HEK293 (cell line): ENCODE measurements around the gene ATXN10.

Experiments
- CTCF ChIA-PET: fragments of 350-600 bp; formaldehyde crosslinking; extraction: SDS; loops from one replicate; lab custom pipeline; 2021; ENCODE audit warnings: antibody characterized with exemption; lab: Yijun Ruan, JAX
- POLR2A ChIA-PET: fragments of 300-600 bp; formaldehyde crosslinking; extraction: SDS; loops from one replicate; lab custom pipeline; 2020; ENCODE audit warnings: antibody characterized with exemption, inconsistent platforms; lab: Yijun Ruan, JAX
- H3K27ac ChIP-seq: fragments of 200-500 bp; sonication (Bioruptor generic); 2 replicates; pipeline ENCODE4 v1.5.1; 2014; ENCODE audit warnings: low read depth, low read length, control low read depth, inconsistent platforms; ENCODE audit errors: extremely low read depth
- H3K36me3 ChIP-seq, 2 experiments: fragments of 200-500 bp in 1 of 2; sonication (Bioruptor generic) in 1 of 2; 1 replicate in 1 of 2; 2 replicates in 1 of 2; pipeline ENCODE4 v1.5.1; 2014 to 2017; ENCODE audit warnings: inconsistent platforms in 2 of 2, low read length in 2 of 2; ENCODE audit not compliant: control insufficient read depth in 2 of 2, insufficient read depth in 1 of 2
- H3K4me1 ChIP-seq: fragments of 200-500 bp; sonication (Bioruptor generic); 2 replicates; pipeline ENCODE4 v1.5.1; 2014; ENCODE audit warnings: mild to moderate bottlenecking, low read length, inconsistent platforms; ENCODE audit not compliant: control insufficient read depth, insufficient read depth
- H3K4me3 ChIP-seq: 2 replicates; pipeline ENCODE4 v1.5.1; 2011; ENCODE audit warnings: low read depth, mild to moderate bottlenecking, control low read depth, low read length, moderate library complexity
- H3K9me3 ChIP-seq: fragments of 200-500 bp; sonication (Bioruptor generic); 2 replicates; pipeline ENCODE4 v1.5.1; 2014; ENCODE audit warnings: low read depth, low read length, inconsistent platforms; ENCODE audit not compliant: control insufficient read depth, insufficient read depth
- BCL11B ChIP-seq: fragments of 450-650 bp; formaldehyde crosslinking; IDR thresholded peaks from 2 replicates; pipeline ENCODE4 v1.5.1; 2016; ENCODE audit warnings: low read depth, missing biosample characterization, missing genetic modification characterization
- OSR2 ChIP-seq: fragments of 450-650 bp; formaldehyde crosslinking; IDR thresholded peaks from 2 replicates; pipeline ENCODE4 v1.5.1; 2016; ENCODE audit warnings: missing biosample characterization, missing genetic modification characterization
- SP3 ChIP-seq: fragments of 450-650 bp; formaldehyde crosslinking; IDR thresholded peaks from 2 replicates; pipeline ENCODE4 v1.5.1; 2016; ENCODE audit warnings: missing biosample characterization, missing genetic modification characterization
- YY1 ChIP-seq: fragments of 450-650 bp; formaldehyde crosslinking; IDR thresholded peaks from 2 replicates; pipeline ENCODE4 v1.5.1; 2018; ENCODE audit warnings: missing biosample characterization, missing genetic modification characterization
- YY2 ChIP-seq: fragments of 450-650 bp; formaldehyde crosslinking; IDR thresholded peaks from 2 replicates; pipeline ENCODE4 v1.5.1; 2016; ENCODE audit warnings: missing biosample characterization, missing genetic modification characterization
- ZEB2 ChIP-seq: fragments of 450-650 bp; formaldehyde crosslinking; IDR thresholded peaks from 2 replicates; pipeline ENCODE4 v1.5.1; 2016; ENCODE audit warnings: missing biosample characterization, missing genetic modification characterization
- ZNF138 ChIP-seq: fragments of 450-650 bp; formaldehyde crosslinking; IDR thresholded peaks from 2 replicates; pipeline ENCODE4 v1.5.1; 2016; ENCODE audit warnings: missing biosample characterization, missing genetic modification characterization, borderline replicate concordance
- ZNF19 ChIP-seq: fragments of 450-650 bp; formaldehyde crosslinking; IDR thresholded peaks from 2 replicates; pipeline ENCODE4; 2016; ENCODE audit warnings: missing biosample characterization, missing genetic modification characterization, low read depth
- ZNF239 ChIP-seq: fragments of 450-650 bp; formaldehyde crosslinking; IDR thresholded peaks from 2 replicates; pipeline ENCODE4 v1.5.1; 2016; ENCODE audit warnings: missing biosample characterization, missing genetic modification characterization
- ZNF350 ChIP-seq: fragments of 450-650 bp; formaldehyde crosslinking; IDR thresholded peaks from 2 replicates; pipeline ENCODE4 v1.5.0; 2017; ENCODE audit warnings: missing biosample characterization, mild to moderate bottlenecking, missing genetic modification characterization
- ZNF394 ChIP-seq: fragments of 450-650 bp; formaldehyde crosslinking; IDR thresholded peaks from 2 replicates; pipeline ENCODE4 v1.5.1; 2016; ENCODE audit warnings: missing biosample characterization, missing genetic modification characterization, mild to moderate bottlenecking, moderate library complexity, borderline replicate concordance
- ZNF433 ChIP-seq: fragments of 450-650 bp; formaldehyde crosslinking; IDR thresholded peaks from 2 replicates; pipeline ENCODE4 v1.5.1; 2016; ENCODE audit warnings: missing biosample characterization, missing genetic modification characterization, low read depth
- ZNF510 ChIP-seq: fragments of 450-650 bp; formaldehyde crosslinking; IDR thresholded peaks from 2 replicates; pipeline ENCODE4 v1.5.1; 2018; ENCODE audit warnings: mild to moderate bottlenecking, missing genetic modification characterization, missing biosample characterization; ENCODE audit not compliant: insufficient replicate concordance
- TF ChIP-seq, protein P1 (sequence below): fragments of 450-650 bp; formaldehyde crosslinking; IDR thresholded peaks from 2 replicates; pipeline ENCODE4 v1.5.1; 2016; ENCODE audit warnings: missing biosample characterization, missing genetic modification characterization
- TF ChIP-seq, protein P2 (sequence below): fragments of 450-650 bp; formaldehyde crosslinking; IDR thresholded peaks from 2 replicates; pipeline ENCODE4 v1.5.1; 2016; ENCODE audit warnings: missing biosample characterization, missing genetic modification characterization
- TF ChIP-seq, protein P3 (sequence below): sonication (generic); formaldehyde crosslinking; IDR thresholded peaks from 2 replicates; pipeline ENCODE4 v1.8.1; 2022; ENCODE audit warnings: mild to moderate bottlenecking, moderate library complexity, missing genetic modification reagents
- TF ChIP-seq, protein P4 (sequence below): fragments of 450-650 bp; formaldehyde crosslinking; IDR thresholded peaks from 2 replicates; pipeline ENCODE4 v1.5.1; 2016; ENCODE audit warnings: missing biosample characterization, missing genetic modification characterization
- TF ChIP-seq, protein P5 (sequence below): fragments of 450-650 bp; formaldehyde crosslinking; IDR thresholded peaks from 2 replicates; pipeline ENCODE4 v1.5.1; 2016; ENCODE audit warnings: missing biosample characterization, missing genetic modification characterization, low read depth
- TF ChIP-seq, protein P6 (sequence below): fragments of 450-650 bp; formaldehyde crosslinking; IDR thresholded peaks from 2 replicates; pipeline ENCODE4 v1.5.1; 2017; ENCODE audit warnings: missing biosample characterization, missing genetic modification characterization

Gene ATXN10

DNA sequence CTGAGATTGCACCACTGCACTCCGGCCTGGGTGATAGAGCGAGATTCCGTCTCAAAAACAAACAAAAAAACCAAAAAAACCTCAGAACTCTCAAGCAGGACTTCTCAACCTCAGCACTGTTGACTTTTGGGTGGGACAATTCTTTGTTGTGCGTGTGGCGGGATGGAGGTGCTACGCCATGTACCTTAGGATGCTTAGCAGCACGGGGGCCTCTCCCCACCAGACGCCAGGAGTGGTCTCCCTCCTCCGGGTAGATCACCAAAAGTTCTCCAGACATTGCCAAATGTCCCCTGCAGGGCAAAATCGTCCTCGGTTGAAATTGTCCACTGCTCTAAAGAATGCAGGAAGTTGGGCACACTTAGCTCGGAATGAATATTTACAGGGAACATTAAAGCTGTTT is 26.9 kb upstream of the ATXN10 start (continued):
- TF ChIP-seq, protein P1, sequence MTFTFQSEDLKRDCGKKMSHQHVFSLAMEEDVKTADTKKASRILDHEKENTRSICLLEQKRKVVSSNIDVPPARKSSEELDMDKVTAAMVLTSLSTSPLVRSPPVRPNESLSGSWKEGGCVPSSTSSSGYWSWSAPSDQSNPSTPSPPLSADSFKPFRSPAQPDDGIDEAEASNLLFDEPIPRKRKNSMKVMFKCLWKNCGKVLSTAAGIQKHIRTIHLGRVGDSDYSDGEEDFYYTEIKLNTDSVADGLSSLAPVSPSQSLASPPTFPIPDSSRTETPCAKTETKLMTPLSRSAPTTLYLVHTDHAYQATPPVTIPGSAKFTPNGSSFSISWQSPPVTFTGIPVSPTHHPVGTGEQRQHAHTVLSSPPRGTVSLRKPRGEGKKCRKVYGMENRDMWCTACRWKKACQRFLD (tag by site-specific recombination), result no peak
- TF ChIP-seq SP3 (no peak), BCL11B (no peak), YY1 (no peak), OSR2 (tag by site-specific recombination) (no peak)

DNA sequence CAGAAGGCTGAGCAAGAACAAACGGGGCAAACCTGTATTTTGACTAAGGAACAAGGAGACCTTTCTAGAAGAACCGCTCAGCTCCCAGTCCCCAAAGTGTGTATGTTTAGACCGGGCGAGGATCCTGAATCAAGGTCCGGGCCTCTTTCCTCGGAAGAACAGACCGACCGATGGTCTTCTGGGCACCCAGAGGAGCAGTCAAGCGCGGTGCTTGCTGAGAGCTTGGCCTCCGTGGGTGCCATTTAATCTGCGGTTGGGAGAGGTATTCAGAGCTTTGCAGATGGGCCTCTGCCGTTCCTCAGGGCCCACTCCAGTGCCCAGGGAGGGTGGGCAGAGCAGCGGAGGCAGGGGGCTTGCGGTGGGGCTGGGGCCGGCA is 26.5 kb upstream of the ATXN10 start:
- no peak overlapping the region for H3K27ac ChIP-seq
- ChIA-PET CTCF (interaction anchor here (0.6 to 2.5 kb wide), 24 partner anchors 8 to 1609 kb away, joined by 3 to 14 read pairs (median 4); no protein-coding TSS in a partner anchor), POLR2A (no interaction called here)
- H3K36me3 ChIP-seq, result no peaks in the 10 kb centered on the region
- H3K9me3 ChIP-seq, result no peaks in the 10 kb centered on the region
- no peaks in the 10 kb centered on the region for H3K4me1 ChIP-seq
- TF ChIP-seq ZNF394 (tag by site-specific recombination) (no peak), ZNF433 (tag by site-specific recombination) (no peak), ZNF510 (tag by site-specific recombination) (no peak), ZNF239 (no peak)
- TF ChIP-seq, protein P2, sequence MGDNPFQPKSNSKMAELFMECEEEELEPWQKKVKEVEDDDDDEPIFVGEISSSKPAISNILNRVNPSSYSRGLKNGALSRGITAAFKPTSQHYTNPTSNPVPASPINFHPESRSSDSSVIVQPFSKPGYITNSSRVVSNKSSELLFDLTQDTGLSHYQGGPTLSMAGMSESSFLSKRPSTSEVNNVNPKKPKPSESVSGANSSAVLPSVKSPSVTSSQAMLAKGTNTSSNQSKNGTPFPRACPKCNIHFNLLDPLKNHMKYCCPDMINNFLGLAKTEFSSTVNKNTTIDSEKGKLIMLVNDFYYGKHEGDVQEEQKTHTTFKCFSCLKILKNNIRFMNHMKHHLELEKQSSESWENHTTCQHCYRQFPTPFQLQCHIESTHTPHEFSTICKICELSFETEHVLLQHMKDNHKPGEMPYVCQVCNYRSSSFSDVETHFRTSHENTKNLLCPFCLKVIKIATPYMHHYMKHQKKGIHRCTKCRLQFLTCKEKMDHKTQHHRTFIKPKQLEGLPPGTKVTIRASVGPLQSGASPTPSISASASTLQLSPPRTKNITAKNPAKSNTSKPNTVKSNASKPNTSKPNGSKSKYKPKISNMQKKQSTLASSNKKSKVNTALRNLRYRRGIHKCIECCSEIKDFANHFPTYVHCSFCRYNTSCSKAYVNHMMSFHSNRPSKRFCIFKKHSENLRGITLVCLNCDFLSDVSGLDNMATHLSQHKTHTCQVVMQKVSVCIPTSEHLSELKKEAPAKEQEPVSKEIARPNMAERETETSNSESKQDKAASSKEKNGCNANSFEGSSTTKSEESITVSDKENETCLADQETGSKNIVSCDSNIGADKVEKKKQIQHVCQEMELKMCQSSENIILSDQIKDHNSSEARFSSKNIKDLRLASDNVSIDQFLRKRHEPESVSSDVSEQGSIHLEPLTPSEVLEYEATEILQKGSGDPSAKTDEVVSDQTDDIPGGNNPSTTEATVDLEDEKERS (tag by site-specific recombination), result no peak
- TF ChIP-seq, protein P3, sequence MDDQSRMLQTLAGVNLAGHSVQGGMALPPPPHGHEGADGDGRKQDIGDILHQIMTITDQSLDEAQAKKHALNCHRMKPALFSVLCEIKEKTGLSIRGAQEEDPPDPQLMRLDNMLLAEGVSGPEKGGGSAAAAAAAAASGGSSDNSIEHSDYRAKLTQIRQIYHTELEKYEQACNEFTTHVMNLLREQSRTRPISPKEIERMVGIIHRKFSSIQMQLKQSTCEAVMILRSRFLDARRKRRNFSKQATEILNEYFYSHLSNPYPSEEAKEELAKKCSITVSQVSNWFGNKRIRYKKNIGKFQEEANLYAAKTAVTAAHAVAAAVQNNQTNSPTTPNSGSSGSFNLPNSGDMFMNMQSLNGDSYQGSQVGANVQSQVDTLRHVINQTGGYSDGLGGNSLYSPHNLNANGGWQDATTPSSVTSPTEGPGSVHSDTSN, result no peak
- H3K4me3 ChIP-seq, result no peak overlapping the region

DNA sequence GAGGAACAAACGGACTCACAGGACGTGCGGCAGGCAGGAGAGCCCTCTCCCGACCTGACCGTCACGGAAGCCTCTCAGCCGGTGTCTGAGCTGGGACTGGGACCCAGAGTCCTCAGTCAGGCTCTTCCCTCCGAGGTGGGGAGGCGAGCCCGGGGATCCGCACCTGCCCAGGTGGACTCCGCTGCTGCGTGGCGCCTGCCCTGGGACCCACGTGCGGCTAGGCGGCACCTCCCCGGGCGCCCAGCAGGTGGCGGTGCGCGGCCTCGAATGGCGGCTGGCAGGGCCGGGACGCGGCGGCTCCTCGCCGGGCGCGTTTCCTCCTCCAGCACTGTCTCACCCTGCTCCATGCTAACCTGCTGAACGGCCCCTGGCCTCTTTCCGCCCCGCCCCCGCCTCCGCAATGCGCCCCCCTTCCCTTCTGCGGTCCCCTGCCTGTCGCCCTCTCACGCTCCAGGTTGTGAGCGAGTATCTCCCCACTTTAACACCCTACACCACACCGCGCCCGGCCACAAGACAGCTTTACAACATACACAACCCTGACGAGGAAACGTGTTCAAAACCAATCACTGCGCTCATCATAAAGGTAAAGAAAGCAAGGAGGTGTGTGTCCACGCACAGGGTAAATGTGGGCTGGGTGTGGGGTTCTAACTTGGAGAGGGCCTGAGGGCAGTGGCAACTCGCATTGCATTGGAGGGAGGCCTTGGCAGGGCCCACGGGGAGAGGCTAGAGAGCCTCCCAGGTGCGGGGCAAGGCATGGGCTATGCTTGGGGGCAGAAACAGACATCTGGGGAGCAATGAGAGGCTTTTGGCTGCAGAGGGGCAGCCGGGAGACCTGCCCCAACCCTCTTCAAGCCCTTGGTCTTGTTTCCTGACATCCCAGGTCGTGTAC is 25.9 kb upstream of the ATXN10 start:
- Histone ChIP-seq H3K4me3 (no peak overlapping the region), H3K4me1 (no peaks in the 10 kb centered on the region), H3K27ac (no peak overlapping the region), H3K36me3 (no peaks in the 10 kb centered on the region), H3K9me3 (no peaks in the 10 kb centered on the region)
- CTCF ChIA-PET, result interaction anchor here (0.6 to 2.5 kb wide), 17 partner anchors 8 to 350 kb away, joined by 3 to 14 read pairs (median 4); no protein-coding TSS in a partner anchor
- POLR2A ChIA-PET, result no interaction called here
- TF ChIP-seq ZNF350 (tag by site-specific recombination) (no peak), ZNF138 (tag by site-specific recombination) (no peak), ZNF19 (tag by site-specific recombination) (no peak), YY1 (peak; percentile 61; the same call in 1 of the 2 replicates), ZEB2 (tag by site-specific recombination) (peak; percentile 46), YY2 (tag by site-specific recombination) (peak; percentile 73)
- TF ChIP-seq, protein P4, sequence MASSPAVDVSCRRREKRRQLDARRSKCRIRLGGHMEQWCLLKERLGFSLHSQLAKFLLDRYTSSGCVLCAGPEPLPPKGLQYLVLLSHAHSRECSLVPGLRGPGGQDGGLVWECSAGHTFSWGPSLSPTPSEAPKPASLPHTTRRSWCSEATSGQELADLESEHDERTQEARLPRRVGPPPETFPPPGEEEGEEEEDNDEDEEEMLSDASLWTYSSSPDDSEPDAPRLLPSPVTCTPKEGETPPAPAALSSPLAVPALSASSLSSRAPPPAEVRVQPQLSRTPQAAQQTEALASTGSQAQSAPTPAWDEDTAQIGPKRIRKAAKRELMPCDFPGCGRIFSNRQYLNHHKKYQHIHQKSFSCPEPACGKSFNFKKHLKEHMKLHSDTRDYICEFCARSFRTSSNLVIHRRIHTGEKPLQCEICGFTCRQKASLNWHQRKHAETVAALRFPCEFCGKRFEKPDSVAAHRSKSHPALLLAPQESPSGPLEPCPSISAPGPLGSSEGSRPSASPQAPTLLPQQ (tag by site-specific recombination), result peak; percentile 73; the same call in 1 of the 2 replicates
- TF ChIP-seq, protein P5, sequence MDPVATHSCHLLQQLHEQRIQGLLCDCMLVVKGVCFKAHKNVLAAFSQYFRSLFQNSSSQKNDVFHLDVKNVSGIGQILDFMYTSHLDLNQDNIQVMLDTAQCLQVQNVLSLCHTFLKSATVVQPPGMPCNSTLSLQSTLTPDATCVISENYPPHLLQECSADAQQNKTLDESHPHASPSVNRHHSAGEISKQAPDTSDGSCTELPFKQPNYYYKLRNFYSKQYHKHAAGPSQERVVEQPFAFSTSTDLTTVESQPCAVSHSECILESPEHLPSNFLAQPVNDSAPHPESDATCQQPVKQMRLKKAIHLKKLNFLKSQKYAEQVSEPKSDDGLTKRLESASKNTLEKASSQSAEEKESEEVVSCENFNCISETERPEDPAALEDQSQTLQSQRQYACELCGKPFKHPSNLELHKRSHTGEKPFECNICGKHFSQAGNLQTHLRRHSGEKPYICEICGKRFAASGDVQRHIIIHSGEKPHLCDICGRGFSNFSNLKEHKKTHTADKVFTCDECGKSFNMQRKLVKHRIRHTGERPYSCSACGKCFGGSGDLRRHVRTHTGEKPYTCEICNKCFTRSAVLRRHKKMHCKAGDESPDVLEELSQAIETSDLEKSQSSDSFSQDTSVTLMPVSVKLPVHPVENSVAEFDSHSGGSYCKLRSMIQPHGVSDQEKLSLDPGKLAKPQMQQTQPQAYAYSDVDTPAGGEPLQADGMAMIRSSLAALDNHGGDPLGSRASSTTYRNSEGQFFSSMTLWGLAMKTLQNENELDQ (tag by site-specific recombination), result no peak
- TF ChIP-seq, protein P6, sequence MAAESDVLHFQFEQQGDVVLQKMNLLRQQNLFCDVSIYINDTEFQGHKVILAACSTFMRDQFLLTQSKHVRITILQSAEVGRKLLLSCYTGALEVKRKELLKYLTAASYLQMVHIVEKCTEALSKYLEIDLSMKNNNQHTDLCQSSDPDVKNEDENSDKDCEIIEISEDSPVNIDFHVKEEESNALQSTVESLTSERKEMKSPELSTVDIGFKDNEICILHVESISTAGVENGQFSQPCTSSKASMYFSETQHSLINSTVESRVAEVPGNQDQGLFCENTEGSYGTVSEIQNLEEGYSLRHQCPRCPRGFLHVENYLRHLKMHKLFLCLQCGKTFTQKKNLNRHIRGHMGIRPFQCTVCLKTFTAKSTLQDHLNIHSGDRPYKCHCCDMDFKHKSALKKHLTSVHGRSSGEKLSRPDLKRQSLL, result 0 out of 2 replicates have a peak, but pooled peaks have one; percentile 38
